ENCODE measurements around the gene CCL21. TPM values are rescaled to one million over a fixed set of nuclear protein-coding genes. Genes with fewer than 3 reads are reported as not detected.

The CCL21 gene
- total and polyA plus RNA-seq, 2 of the 13 experiments (the other 11 are each of a cell fraction or from before 2014, with no cell fraction given): not detected

GRCh38 chr9:34701769-34702736 is 7.9 kb downstream of the CCL21 start (continued):
- TF ChIP-seq, protein P1, sequence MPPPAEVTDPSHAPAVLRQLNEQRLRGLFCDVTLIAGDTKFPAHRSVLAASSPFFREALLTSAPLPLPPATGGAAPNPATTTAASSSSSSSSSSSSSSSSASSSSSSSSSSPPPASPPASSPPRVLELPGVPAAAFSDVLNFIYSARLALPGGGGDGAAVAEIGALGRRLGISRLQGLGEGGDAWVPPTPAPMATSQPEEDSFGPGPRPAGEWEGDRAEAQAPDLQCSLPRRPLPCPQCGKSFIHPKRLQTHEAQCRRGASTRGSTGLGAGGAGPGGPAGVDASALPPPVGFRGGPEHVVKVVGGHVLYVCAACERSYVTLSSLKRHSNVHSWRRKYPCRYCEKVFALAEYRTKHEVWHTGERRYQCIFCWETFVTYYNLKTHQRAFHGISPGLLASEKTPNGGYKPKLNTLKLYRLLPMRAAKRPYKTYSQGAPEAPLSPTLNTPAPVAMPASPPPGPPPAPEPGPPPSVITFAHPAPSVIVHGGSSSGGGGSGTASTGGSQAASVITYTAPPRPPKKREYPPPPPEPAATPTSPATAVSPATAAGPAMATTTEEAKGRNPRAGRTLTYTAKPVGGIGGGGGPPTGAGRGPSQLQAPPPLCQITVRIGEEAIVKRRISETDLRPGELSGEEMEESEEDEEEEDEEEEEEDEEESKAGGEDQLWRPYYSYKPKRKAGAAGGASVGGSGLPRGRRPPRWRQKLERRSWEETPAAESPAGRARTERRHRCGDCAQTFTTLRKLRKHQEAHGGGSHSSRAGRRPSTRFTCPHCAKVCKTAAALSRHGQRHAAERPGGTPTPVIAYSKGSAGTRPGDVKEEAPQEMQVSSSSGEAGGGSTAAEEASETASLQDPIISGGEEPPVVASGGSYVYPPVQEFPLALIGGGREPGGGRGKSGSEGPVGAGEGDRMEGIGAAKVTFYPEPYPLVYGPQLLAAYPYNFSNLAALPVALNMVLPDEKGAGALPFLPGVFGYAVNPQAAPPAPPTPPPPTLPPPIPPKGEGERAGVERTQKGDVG (CRISPR knock-in tag; IDR thresholded peaks at IDR 0.05; ENCODE audit: borderline replicate concordance): no peak
- 0 out of 2 replicates have a peak, but pooled peaks have one; percentile 8 for TF ChIP-seq MXD1 (CRISPR knock-in tag; IDR thresholded peaks at IDR 0.05)
- TF ChIP-seq STAT5B (CRISPR knock-in tag; IDR thresholded peaks at IDR 0.05): no peak
- TF ChIP-seq NR2F6 (IDR thresholded peaks at IDR 0.05): no peak
- TF ChIP-seq NR2F6 (CRISPR knock-in tag; IDR thresholded peaks at IDR 0.05): no peak
- TF ChIP-seq ZNF530 (CRISPR knock-in tag; IDR thresholded peaks at IDR 0.05; ENCODE audit: low read depth): no peak
- 0 out of 2 replicates have a peak, but pooled peaks have one; percentile 27 for TF ChIP-seq PHF21A (CRISPR knock-in tag; IDR thresholded peaks at IDR 0.05)
- TF ChIP-seq, protein P2, sequence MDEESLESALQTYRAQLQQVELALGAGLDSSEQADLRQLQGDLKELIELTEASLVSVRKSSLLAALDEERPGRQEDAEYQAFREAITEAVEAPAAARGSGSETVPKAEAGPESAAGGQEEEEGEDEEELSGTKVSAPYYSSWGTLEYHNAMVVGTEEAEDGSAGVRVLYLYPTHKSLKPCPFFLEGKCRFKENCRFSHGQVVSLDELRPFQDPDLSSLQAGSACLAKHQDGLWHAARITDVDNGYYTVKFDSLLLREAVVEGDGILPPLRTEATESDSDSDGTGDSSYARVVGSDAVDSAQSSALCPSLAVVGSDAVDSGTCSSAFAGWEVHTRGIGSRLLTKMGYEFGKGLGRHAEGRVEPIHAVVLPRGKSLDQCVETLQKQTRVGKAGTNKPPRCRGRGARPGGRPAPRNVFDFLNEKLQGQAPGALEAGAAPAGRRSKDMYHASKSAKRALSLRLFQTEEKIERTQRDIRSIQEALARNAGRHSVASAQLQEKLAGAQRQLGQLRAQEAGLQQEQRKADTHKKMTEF (CRISPR knock-in tag; IDR thresholded peaks at IDR 0.05): no peak
- no peak for TF ChIP-seq IKZF4 (CRISPR knock-in tag; IDR thresholded peaks at IDR 0.05; ENCODE audit: borderline replicate concordance, low read depth, not compliant biosample characterization)
- TF ChIP-seq MYC (CRISPR knock-in tag; IDR thresholded peaks at IDR 0.05; ENCODE audit: borderline replicate concordance): peak; percentile 25; the same call in 1 of the 2 replicates
- no peak for TF ChIP-seq ZNF260 (CRISPR knock-in tag; IDR thresholded peaks at IDR 0.05; ENCODE audit: borderline replicate concordance, low read depth)
- 0 out of 2 replicates have a peak, but pooled peaks have one; percentile 16 for TF ChIP-seq KAT8 (CRISPR knock-in tag; IDR thresholded peaks at IDR 0.05)
- TF ChIP-seq, protein P3, sequence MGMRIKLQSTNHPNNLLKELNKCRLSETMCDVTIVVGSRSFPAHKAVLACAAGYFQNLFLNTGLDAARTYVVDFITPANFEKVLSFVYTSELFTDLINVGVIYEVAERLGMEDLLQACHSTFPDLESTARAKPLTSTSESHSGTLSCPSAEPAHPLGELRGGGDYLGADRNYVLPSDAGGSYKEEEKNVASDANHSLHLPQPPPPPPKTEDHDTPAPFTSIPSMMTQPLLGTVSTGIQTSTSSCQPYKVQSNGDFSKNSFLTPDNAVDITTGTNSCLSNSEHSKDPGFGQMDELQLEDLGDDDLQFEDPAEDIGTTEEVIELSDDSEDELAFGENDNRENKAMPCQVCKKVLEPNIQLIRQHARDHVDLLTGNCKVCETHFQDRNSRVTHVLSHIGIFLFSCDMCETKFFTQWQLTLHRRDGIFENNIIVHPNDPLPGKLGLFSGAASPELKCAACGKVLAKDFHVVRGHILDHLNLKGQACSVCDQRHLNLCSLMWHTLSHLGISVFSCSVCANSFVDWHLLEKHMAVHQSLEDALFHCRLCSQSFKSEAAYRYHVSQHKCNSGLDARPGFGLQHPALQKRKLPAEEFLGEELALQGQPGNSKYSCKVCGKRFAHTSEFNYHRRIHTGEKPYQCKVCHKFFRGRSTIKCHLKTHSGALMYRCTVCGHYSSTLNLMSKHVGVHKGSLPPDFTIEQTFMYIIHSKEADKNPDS (CRISPR knock-in tag; IDR thresholded peaks at IDR 0.05): no peak
- TF ChIP-seq HMG20A (CRISPR knock-in tag; IDR thresholded peaks at IDR 0.05; ENCODE audit: borderline replicate concordance): no peak
- peak; percentile 54; the same call in 1 of the 2 replicates for TF ChIP-seq HOXA5 (CRISPR knock-in tag; IDR thresholded peaks at IDR 0.05)
- TF ChIP-seq NR3C1 (CRISPR knock-in tag; IDR thresholded peaks at IDR 0.05): no peak
- TF ChIP-seq ZNF276 (CRISPR knock-in tag; IDR thresholded peaks at IDR 0.05; ENCODE audit: low read depth): 0 out of 2 replicates have a peak, but pooled peaks have one; percentile 30
- TF ChIP-seq CBX5 (CRISPR knock-in tag; IDR thresholded peaks at IDR 0.05; ENCODE audit: borderline replicate concordance): 0 out of 2 replicates have a peak, but pooled peaks have one; percentile 35
